Thyroid gland (tissue), 4 donors: ENCODE data around the gene PNMA8C. TPM values are rescaled to one million over a fixed set of nuclear protein-coding genes. Genes with fewer than 3 reads are reported as not detected.

Experiments used
- DNase-seq, 2 donors: peaks; one replicate each; pipeline ENCODE4 v3.0.0-alpha.2; 2019
- H3K27ac ChIP-seq, 3 donors: fragments of 200-600 bp; sonication (generic); 1 replicate in 2 of 3; 2 replicates in 1 of 3; pipeline ENCODE4 v1.5.1; 2016 to 2019; ENCODE audit warnings: mild to moderate bottlenecking in 1 of 3, moderate library complexity in 1 of 3
- H3K27me3 ChIP-seq: fragments of 200-600 bp; sonication (generic); one replicate; pipeline ENCODE4 v1.5.1; 2019
- H3K36me3 ChIP-seq, 2 donors: fragments of 200-600 bp; sonication (generic); one replicate each; pipeline ENCODE4 v1.5.1; 2016 to 2019
- H3K4me1 ChIP-seq, 2 donors: fragments of 200-600 bp; sonication (generic); one replicate each; pipeline ENCODE4 v1.5.1; 2017 to 2019
- H3K4me3 ChIP-seq, 3 donors: fragments of 200-600 bp; sonication (generic); replicated peaks in 1 of 3; 1 replicate in 2 of 3; 2 replicates in 1 of 3; pipeline ENCODE4 v1.5.1; 2016; ENCODE audit warnings: mild to moderate bottlenecking in 1 of 3
- H3K9me3 ChIP-seq: fragments of 200-600 bp; sonication (generic); one replicate; pipeline ENCODE4 v1.5.1; 2017
- POLR2A ChIP-seq, 2 donors: fragments of 450-650 bp; IDR thresholded peaks; one replicate each; pipeline ENCODE4 v1.6.1; 2017; ENCODE audit warnings: antibody characterized with exemption in 2 of 2, mild to moderate bottlenecking in 2 of 2, moderate library complexity in 1 of 2
- WGBS, 2 donors: methylation state at CpG; one replicate each; pipeline ENCODE4 v1.1.5; 2017; 5-methylcytosine and 5-hydroxymethylcytosine counted together
- intact Hi-C: fragments of 100-400 bp; cut with DNase I; formaldehyde crosslinking; loops from one replicate; pipeline ENCODE4 v1.15.1; 2023
- total RNA-seq, 4 donors: library from RNA; depleted of rRNA; stranded (reverse); fragments of >200 nt; gene quantifications; one replicate each; pipeline ENCODE4 v1.2.3, GENCODE V29; 2016
- TF ChIP-seq, protein P1 (sequence below), 6 experiments: fragments of 200-600 bp in 3 of 6; fragments of 450-650 bp in 3 of 6; sonication (generic) in 3 of 6; IDR thresholded peaks; one replicate each; pipeline ENCODE4 v1.5.1; 2016 to 2019; ENCODE audit warnings: antibody characterized with exemption in 6 of 6, mild to moderate bottlenecking in 2 of 6, inconsistent platforms in 1 of 6, moderate library complexity in 1 of 6

PNMA8C gene
- total RNA-seq, 4 donors from 2014 or later: 0.11 TPM; not detected in 3

DNA sequence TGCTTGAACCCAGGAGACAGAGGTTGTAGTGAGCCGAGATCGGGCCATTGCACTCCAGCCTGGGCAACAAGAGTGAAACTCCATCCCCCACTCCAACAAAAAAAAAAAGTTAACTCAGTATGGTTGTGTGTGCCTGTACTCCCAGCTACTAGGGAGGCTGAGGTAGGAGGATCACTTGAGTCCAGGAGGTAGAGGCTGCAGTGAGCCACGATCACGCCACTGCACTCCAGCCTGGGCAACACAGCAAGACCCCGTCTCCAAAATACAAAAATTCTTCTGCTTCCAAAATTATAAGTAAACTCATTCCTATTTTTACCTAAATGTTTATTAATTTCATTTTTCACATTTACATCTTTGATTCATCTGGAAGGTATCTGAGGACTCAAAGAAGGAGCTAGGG is 28.2 kb upstream of the PNMA8C start:
- intact Hi-C loops: no loop called here
- 86 to 96% methylated on average over 5 of the region's 5 CpGs for WGBS, 2 donors

GRCh38 chr19:46454244-46454643 is 25.5 kb upstream of the PNMA8C start:
- Histone ChIP-seq H3K9me3 (no peaks in the 10 kb centered on the region), H3K27me3 (no peaks in the 10 kb centered on the region), H3K27ac (no peak overlapping the region), H3K4me1 (no peaks in the 10 kb centered on the region), H3K4me3 (no peak overlapping the region), H3K36me3 (no peaks in the 10 kb centered on the region)
- DNase-seq: no peak
- intact Hi-C loops: no loop called here
- no peak for TF ChIP-seq POLR2A (IDR thresholded peaks at IDR 0.05)
- TF ChIP-seq, protein P1, sequence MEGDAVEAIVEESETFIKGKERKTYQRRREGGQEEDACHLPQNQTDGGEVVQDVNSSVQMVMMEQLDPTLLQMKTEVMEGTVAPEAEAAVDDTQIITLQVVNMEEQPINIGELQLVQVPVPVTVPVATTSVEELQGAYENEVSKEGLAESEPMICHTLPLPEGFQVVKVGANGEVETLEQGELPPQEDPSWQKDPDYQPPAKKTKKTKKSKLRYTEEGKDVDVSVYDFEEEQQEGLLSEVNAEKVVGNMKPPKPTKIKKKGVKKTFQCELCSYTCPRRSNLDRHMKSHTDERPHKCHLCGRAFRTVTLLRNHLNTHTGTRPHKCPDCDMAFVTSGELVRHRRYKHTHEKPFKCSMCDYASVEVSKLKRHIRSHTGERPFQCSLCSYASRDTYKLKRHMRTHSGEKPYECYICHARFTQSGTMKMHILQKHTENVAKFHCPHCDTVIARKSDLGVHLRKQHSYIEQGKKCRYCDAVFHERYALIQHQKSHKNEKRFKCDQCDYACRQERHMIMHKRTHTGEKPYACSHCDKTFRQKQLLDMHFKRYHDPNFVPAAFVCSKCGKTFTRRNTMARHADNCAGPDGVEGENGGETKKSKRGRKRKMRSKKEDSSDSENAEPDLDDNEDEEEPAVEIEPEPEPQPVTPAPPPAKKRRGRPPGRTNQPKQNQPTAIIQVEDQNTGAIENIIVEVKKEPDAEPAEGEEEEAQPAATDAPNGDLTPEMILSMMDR (IDR thresholded peaks at IDR 0.05): no peak
- WGBS, 2 donors: 46 to 63% methylated on average over 3 of the region's 3 CpGs

More for the DNA sequence above, 28.2 kb upstream of the PNMA8C start:
- DNase-seq: no peak
- H3K27me3 ChIP-seq: no peaks in the 10 kb centered on the region
- TF ChIP-seq, protein P1 (IDR thresholded peaks at IDR 0.05): no peak
- no peak for TF ChIP-seq POLR2A (IDR thresholded peaks at IDR 0.05)
- peaks cover 0 to 5% of the 10 kb centered on the region in 2 donors for H3K4me1 ChIP-seq
- H3K9me3 ChIP-seq: no peaks in the 10 kb centered on the region
- H3K36me3 ChIP-seq: no peaks in the 10 kb centered on the region
- no peak overlapping the region for H3K4me3 ChIP-seq
- H3K27ac ChIP-seq: no peak overlapping the region

DNA sequence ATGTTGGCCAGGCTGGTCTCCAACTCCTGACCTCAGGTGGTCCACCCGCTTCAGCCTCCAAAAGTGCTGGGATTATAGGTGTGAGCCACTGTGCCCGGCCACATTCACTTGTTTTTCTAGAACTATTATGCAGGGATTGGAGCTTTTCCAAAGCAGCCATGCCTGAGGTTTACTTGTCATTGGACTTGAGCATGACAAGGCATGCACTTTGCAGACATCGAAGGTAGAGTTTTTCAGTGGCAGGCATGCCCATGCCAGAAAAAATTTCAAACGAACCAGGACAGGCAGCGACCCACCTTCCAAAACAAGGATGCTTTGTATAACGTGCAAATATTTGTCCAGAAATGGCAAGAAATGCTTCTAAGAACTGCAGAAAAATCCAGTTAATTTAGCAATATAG is 24.9 kb upstream of the PNMA8C start:
- Histone ChIP-seq H3K4me1 (no peaks in the 10 kb centered on the region), H3K27ac (no peak overlapping the region), H3K27me3 (no peaks in the 10 kb centered on the region), H3K9me3 (no peaks in the 10 kb centered on the region), H3K4me3 (no peak overlapping the region), H3K36me3 (no peaks in the 10 kb centered on the region)
- DNase-seq: peak; percentile 56 to 62
- intact Hi-C loops: no loop called here
- 41 to 60% methylated on average over 6 of the region's 6 CpGs for WGBS, 2 donors
- TF ChIP-seq POLR2A (IDR thresholded peaks at IDR 0.05): no peak
- TF ChIP-seq, protein P1 (IDR thresholded peaks at IDR 0.05): no peak

- H3K4me3 ChIP-seq: no peak overlapping the region
- intact Hi-C loops: no loop called here
- no peaks in the 10 kb centered on the region for H3K9me3 ChIP-seq
- 50 to 62% methylated on average over 4 of the region's 4 CpGs for WGBS, 2 donors
- H3K27ac ChIP-seq: no peak overlapping the region
- H3K36me3 ChIP-seq: no peaks in the 10 kb centered on the region
- no peaks in the 10 kb centered on the region for H3K27me3 ChIP-seq
- TF ChIP-seq, protein P1 (IDR thresholded peaks at IDR 0.05): no peak
- no peak for TF ChIP-seq POLR2A (IDR thresholded peaks at IDR 0.05)
- H3K4me1 ChIP-seq: no peaks in the 10 kb centered on the region
- no peak for DNase-seq
Measured at GRCh38 chr19:46452186-46452585, 23.4 kb upstream of the PNMA8C start.

- no peak for DNase-seq
- intact Hi-C loops: no loop called here
- H3K4me3 ChIP-seq: no peak overlapping the region
- WGBS, 2 donors: 53 to 60% methylated on average over 6 of the region's 6 CpGs
- H3K36me3 ChIP-seq: no peaks in the 10 kb centered on the region
- no peak overlapping the region for H3K27ac ChIP-seq
- TF ChIP-seq, protein P1 (IDR thresholded peaks at IDR 0.05): no peak
- TF ChIP-seq POLR2A (IDR thresholded peaks at IDR 0.05): no peak
- no peaks in the 10 kb centered on the region for H3K4me1 ChIP-seq
- no peaks in the 10 kb centered on the region for H3K9me3 ChIP-seq
- H3K27me3 ChIP-seq: no peaks in the 10 kb centered on the region
Measured at GRCh38 chr19:46451352-46451751, 22.6 kb upstream of the PNMA8C start.
